Cortex of kidney (tissue), 1 donor: Measurements from ENCODE around the gene CHRD.

Source experiments
- DNase-seq: peaks from one replicate; lab custom pipeline; 2025; lab: John Stamatoyannopoulos, UW

CHRD gene

DNA sequence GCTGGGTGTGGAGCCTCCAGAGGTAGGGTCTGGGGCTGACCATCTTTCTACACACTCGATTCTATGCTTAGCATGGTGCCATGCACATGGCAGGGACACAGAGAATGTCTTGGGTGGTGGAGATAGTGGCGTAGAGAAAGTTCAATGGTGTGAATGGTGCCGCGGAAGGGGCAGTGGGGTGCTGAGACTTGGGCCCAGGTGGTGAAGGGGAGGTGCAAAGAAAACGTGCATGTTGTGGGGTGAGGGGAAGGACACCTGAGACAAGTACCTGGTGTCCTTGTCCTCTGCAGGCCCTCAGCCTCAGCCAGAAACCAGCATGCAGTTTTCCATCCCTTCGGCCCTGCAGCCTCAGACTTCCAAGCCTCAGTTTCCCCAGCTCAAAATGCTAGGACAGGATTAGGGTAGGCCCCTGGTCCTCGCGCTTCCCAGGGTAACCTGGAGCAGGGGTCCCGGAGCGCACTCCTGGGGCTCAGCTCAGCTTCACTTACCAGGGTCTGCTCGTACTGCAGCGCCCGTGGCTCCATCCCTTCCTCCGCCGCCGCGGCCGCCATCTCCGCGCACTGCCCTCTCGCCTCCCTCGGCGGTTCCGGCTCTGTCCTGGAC is 18.8 kb upstream of the CHRD start:
- DNase-seq, result no peak

- DNase-seq, result no peak
These were observed 18.3 kb upstream of the CHRD start, which contains the start of the genes CLCN2 and POLR2H for GRCh38 chr3:184361532-184361931. TSS of gene CLCN2 (minus strand) at chr3:184361605. CDS start at chr3:184361479, 126 bp downstream. TSS of gene POLR2H (plus strand) at chr3:184361710. CDS start at chr3:184363493, 1,783 bp downstream.

- no peak for DNase-seq
These were observed 17.8 kb upstream of the CHRD start for GRCh38 chr3:184361932-184362667.

DNA sequence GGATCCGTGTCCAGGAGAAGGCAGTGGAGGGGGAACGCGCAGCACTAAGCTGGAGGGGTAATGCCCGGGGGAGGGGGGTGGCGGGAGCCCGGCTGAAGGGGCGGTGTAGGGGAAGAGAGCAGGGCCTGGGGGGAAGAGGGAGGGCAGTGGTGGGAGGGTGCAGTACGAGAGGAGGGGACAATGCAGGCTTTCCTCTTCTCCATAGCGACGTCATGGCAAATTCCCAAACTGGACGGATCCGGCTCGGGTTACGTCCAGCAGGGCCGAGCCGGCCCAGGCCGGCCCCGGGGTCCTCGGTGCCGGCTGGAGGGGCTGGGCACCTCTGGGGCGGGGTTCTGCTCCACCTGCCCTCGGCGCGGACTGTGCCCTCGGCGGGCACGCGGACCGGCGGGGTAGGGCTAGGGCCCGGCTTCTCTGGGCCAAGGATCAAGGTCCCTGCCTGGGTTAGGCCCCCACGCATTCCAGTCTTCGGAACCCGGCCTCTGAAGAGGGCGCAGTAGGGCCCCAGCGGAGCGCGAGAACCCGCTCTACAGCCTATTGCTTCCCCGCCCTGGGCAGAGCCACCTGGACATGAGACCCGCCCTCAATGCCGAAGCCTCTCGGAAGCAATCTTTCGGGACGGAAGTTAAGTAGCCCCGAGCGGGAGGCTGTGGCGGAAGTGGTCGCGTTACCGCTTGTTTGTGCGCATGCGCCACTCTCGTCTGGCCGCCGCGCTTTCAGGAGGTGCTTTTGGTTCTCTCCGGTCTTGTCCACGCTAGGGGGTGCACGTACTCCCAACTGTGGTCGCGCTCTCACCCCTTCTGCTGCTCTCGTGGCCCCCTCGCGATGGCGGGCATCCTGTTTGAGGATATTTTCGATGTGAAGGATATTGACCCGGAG is 16.9 kb upstream of the CHRD start:
- peak; percentile 96 for DNase-seq

DNA sequence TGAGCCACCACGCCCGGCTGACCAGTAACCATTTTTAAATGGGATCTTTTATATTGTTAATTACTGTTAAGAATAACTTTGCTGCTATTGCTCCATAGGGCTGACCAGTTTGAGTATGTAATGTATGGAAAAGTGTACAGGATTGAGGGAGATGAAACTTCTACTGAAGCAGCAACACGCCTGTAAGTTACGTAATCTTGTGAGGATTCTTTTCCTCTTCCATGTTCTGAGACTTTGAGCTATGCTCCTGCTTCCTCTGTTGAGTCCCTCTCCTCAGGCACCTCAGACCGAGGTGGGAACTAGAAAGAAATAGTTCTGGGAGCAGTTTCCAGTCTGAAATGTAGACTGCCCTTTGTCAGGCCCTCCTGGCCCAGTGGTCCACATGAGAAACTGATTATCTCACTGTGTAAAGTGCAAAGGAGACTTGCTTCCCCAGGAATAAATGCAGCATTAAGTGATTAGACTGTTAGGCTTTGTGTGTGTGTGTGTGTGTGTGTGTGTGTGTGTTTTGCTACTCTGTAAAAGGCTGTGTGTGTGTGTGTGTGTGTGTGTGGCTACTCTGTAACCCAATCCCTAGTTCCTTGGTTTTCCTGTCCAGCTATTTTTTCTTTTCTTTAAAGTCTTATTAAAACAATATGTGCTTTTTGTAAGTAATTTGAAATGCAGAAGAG is 13.1 kb upstream of the CHRD start:
- no peak for DNase-seq

- DNase-seq, result no peak
These were observed 11.7 kb upstream of the CHRD start for GRCh38 chr3:184368116-184368515.

GRCh38 chr3:184368586-184369183 is 11.2 kb upstream of the CHRD start:
- DNase-seq, result no peak

- DNase-seq, result no peak
These were observed 8.3 kb upstream of the CHRD start for GRCh38 chr3:184371570-184372018.

GRCh38 chr3:184372296-184372821 is 7.5 kb upstream of the CHRD start:
- no peak for DNase-seq

- no peak for DNase-seq
These were observed 6.9 kb upstream of the CHRD start for GRCh38 chr3:184372911-184373310.

GRCh38 chr3:184373422-184373821 is 6.4 kb upstream of the CHRD start:
- no peak for DNase-seq

- DNase-seq, result no peak
These were observed 4.0 kb upstream of the CHRD start for GRCh38 chr3:184375747-184376461.

GRCh38 chr3:184377374-184377773 is 2.5 kb upstream of the CHRD start:
- DNase-seq, result no peak

- DNase-seq, result no peak
These were observed 1.9 kb upstream of the CHRD start, which contains the start of gene THPO for GRCh38 chr3:184377882-184378445. TSS of gene THPO (minus strand) at chr3:184378207. CDS start at chr3:184376259, 1,948 bp downstream.

DNA sequence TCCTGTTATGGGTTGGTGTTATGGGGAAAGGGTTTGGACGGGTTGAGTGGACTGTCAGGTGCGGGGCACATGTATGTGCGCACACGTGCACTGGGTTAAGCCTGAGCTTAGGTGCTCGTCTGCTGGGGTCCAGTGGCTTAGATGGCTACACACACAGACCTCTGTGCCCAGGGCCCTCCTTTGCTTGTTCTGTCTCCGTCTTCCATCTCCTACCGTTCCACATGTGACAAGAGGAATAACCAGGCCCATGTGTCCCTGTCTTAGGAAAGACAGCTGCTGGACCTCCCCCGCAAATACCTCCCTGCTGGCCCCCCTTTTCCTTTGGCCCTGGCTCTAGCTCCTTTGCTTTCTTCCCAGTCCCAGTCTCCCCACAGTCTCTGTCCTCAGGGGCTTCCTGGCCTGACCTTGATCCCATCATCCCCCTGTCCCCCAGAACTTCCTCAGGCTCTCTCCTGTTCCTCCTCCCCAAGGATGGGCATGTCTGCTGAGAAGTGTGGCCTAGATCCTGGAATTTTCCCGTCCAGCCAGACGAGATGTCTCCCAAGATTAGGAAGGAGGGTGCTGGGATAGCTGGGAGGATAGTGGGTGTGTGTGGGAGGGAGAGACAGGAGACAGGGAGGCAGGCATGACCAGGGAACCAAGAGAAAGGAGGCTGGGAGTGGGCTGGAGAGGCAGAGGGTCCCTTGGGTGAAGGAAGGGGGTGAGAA is 1.1 kb upstream of the CHRD start:
- no peak for DNase-seq

DNA sequence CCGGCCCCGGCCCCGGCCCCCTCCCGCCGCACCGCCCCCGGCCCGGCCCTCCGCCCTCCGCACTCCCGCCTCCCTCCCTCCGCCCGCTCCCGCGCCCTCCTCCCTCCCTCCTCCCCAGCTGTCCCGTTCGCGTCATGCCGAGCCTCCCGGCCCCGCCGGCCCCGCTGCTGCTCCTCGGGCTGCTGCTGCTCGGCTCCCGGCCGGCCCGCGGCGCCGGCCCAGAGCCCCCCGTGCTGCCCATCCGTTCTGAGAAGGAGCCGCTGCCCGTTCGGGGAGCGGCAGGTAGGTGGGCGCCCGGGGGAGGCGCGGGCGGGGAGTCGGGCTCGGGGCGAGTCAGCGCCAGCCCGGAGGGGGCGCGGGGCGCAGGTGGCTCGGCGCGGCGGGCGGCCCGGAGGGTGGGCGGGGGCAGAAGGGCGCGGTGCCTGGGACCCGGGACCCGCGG is 352 bp downstream of the CHRD start:
- DNase-seq, result no peak

DNA sequence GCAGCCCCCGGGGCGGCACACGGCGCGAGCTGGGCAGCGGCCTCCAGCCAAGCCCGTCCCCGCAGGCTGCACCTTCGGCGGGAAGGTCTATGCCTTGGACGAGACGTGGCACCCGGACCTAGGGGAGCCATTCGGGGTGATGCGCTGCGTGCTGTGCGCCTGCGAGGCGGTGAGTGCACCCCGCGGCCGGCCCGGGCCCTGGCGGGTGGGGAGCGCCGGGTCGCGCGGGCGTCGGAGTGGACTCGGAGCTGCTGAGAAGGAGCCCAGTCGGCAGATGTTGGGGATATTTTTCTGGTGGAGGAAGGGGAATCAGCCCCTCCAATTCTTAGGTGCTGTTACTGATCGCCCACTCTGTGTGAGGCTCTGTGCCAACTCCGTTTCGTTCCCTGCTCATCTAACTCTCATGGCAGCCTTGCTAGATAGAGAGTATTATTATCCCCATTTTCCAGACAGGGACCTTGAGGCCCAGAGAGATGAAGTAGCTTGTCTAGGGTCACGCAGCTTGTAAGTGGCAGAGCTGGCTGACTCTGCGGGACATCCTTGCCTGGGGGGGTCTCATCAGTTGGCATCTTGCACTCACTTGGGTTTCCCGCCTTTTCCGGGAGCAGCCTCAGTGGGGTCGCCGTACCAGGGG is 890 bp downstream of the CHRD start:
- DNase-seq, result no peak

- DNase-seq, result no peak
These were observed 1.7 kb downstream of the CHRD start for GRCh38 chr3:184381261-184382224.
